Tibial artery (tissue), 4 donors: ENCODE data around the gene MAP2K3.

Experiments used
- DNase-seq, 2 donors: peaks; one replicate each; pipeline ENCODE4 v3.0.0-alpha.2; 2019
- H3K27ac ChIP-seq, 2 donors: fragments of 200-600 bp; sonication (generic) in 1 of 2; 1 replicate in 1 of 2; 2 replicates in 1 of 2; pipeline ENCODE4 v1.5.1; 2018 to 2019; ENCODE audit warnings: mild to moderate bottlenecking in 1 of 2
- H3K27me3 ChIP-seq, 2 donors: fragments of 200-600 bp; sonication (generic) in 1 of 2; one replicate each; pipeline versions ENCODE4 v1.5.1 to v1.6.0; 2016 to 2019
- H3K36me3 ChIP-seq, 3 donors: fragments of 200-600 bp; sonication (generic) in 2 of 3; one replicate each; pipeline ENCODE4 v1.5.1; 2016 to 2019; ENCODE audit warnings: mild to moderate bottlenecking in 2 of 3
- H3K4me1 ChIP-seq, 4 donors: fragments of 200-600 bp; sonication (generic) in 2 of 4; 1 replicate in 3 of 4; 2 replicates in 1 of 4; pipeline ENCODE4 v1.5.1; 2016 to 2019
- H3K4me3 ChIP-seq, 2 donors: fragments of 200-600 bp; sonication (generic) in 1 of 2; 1 replicate in 1 of 2; 2 replicates in 1 of 2; pipeline ENCODE4 v1.5.1; 2018 to 2019; ENCODE audit warnings: mild to moderate bottlenecking in 2 of 2
- H3K9me3 ChIP-seq, 3 donors: fragments of 200-600 bp; sonication (generic) in 1 of 3; one replicate each; pipeline ENCODE4 v1.5.1; 2016 to 2019
- CTCF ChIP-seq, 2 experiments: fragments of 200-600 bp in 1 of 2; fragments of 450-650 bp in 1 of 2; IDR thresholded peaks; one replicate each; pipeline ENCODE4 v1.5.1; 2017 to 2019; ENCODE audit warnings: antibody characterized with exemption in 2 of 2, mild to moderate bottlenecking in 1 of 2, moderate library complexity in 1 of 2
- intact Hi-C: fragments of 100-400 bp; cut with DNase I; formaldehyde crosslinking; loops from one replicate; pipeline ENCODE4 v1.15.0; 2023; ENCODE audit warnings: low total_unique reads

Gene MAP2K3

GRCh38 chr17:21360048-21360447 is 75.5 kb downstream of the MAP2K3 start:
- no peak overlapping the region for H3K27ac ChIP-seq
- H3K27me3 ChIP-seq = no peaks in the 10 kb centered on the region
- H3K36me3 ChIP-seq = no peaks in the 10 kb centered on the region
- no peaks in the 10 kb centered on the region for H3K4me1 ChIP-seq
- H3K9me3 ChIP-seq = no peaks in the 10 kb centered on the region
- no peak overlapping the region for H3K4me3 ChIP-seq
- no peak for DNase-seq
- no peak for TF ChIP-seq CTCF (IDR thresholded peaks at IDR 0.05)
- intact Hi-C loops = no loop called here

- Histone ChIP-seq H3K36me3 (no peaks in the 10 kb centered on the region), H3K9me3 (no peaks in the 10 kb centered on the region), H3K4me3 (no peak overlapping the region), H3K27ac (no peak overlapping the region), H3K27me3 (no peaks in the 10 kb centered on the region), H3K4me1 (no peaks in the 10 kb centered on the region)
- intact Hi-C loops = no loop called here
- TF ChIP-seq CTCF (IDR thresholded peaks at IDR 0.05) = no peak
- no peak for DNase-seq
These were observed 76.7 kb downstream of the MAP2K3 start for GRCh38 chr17:21361020-21361809.

DNA sequence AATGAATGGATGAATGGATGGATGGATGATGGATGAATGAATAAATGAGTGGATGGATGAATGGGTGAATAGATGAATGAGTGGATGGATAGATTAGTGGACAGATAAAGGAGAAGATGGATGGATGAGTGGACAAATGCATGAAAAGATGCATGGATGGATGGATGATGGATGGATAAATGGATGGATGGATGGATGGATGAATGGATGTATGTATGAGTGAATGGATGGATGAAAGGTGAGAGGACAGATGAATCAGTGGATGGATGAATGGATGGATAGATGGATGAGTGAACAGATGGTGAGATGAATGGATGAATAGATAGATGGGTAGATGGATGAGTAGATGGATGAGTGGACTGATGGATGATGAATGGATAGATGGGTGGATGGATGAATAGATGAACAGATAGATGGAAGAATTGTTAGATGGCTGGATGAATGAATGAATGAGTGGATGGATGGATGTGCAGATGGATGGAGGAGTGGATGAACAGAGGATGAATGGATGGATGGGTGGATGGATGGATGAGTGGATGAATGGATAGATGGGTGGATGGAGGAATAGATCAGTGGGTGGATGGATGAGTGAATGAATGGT is 77.9 kb downstream of the MAP2K3 start:
- intact Hi-C loops = no loop called here

GRCh38 chr17:21363776-21364642 is 79.5 kb downstream of the MAP2K3 start:
- Histone ChIP-seq H3K9me3 (no peaks in the 10 kb centered on the region), H3K27me3 (no peaks in the 10 kb centered on the region), H3K4me1 (no peaks in the 10 kb centered on the region), H3K36me3 (no peaks in the 10 kb centered on the region), H3K27ac (no peak overlapping the region), H3K4me3 (no peak overlapping the region)
- no peak for DNase-seq
- TF ChIP-seq CTCF (IDR thresholded peaks at IDR 0.05) = no peak
- intact Hi-C loops = no loop called here

More for the DNA sequence above, 77.9 kb downstream of the MAP2K3 start:
- Histone ChIP-seq H3K9me3 (no peaks in the 10 kb centered on the region), H3K36me3 (no peaks in the 10 kb centered on the region), H3K4me3 (no peak overlapping the region), H3K27ac (no peak overlapping the region), H3K4me1 (no peaks in the 10 kb centered on the region), H3K27me3 (no peaks in the 10 kb centered on the region)
- no peak for TF ChIP-seq CTCF (IDR thresholded peaks at IDR 0.05)
- no peak for DNase-seq
